GM18951 (cell line): ENCODE data around the gene DGCR6.
"Not testable (repeated sequence)": the region's sequence is repeated elsewhere in the genome, so short reads cannot be mapped to it uniquely, and the experiment has no call there.

Source experiments
- POLR2A ChIP-seq: IDR thresholded peaks from 4 replicates; pipeline ENCODE4 v1.6.1; 2011; ENCODE audit warnings: mild to moderate bottlenecking; ENCODE audit not compliant: insufficient read length, insufficient read depth; ENCODE audit errors: extremely low read depth
- in situ Hi-C: fragments of 300-500 bp; cut with MboI; formaldehyde crosslinking; loops from one replicate; pipeline ENCODE4 v1.12.0; 2022; ENCODE audit warnings: low sequenced_read_pairs, mixed read lengths, inconsistent platforms; ENCODE audit not compliant: unreplicated experiment

Gene DGCR6

DNA sequence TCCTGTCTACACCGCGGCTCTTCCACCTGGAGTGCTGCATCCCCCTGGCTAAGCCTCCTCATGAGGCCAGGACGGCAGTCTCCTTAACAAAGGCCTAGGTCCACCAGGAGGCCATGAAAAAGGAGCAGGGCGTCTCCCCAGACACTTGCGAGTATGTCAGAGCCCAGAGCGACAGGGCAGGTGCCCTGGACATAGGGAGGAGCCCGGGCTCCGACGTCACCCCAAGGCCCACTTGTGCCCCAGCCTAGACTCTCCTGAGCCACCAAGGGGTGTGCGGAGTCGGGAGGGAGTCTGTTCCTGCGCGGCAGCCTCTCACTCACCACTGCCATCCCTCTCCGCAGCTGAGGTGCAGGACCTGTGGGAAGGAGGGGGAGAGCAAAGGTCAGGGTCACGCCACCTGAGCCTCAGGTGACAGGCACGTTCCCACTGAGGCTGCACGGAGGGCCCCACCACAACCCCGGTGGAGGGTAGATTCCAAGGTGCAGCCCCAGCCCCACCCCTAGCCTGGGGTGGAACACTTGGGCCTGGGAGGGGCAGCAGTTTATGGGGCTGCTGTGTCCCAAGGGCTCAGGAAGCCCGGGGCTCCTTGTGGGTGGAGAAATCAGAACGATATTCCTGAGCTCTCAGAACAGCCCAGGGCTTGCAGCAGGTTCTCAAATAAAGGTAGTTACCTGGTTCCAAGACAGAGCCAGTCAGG is 19.4 kb downstream of the DGCR6 start:
- TF ChIP-seq POLR2A: no peak
- in situ Hi-C loops: no loop called here

DNA sequence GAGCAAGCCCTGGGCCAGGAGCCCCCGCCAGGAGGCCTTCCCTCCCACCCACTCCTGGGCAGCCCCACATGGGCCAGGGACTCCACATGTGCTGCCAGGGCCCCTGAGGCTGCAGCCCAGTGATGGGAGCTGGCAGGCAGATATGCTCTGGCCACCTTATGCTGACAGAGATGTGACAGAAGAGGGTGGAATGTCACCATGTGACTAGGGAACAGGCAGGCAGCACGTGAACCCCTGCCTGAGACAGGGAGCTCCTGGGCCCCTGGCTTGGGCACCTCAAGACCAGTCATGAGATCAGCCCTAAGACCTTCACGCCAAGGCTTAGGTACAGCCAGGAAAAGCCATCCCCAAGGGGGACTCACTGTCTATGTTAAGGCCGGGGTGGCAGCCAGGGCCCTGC is 20.9 kb downstream of the DGCR6 start:
- in situ Hi-C loops: no loop called here
- TF ChIP-seq POLR2A: no peak

DNA sequence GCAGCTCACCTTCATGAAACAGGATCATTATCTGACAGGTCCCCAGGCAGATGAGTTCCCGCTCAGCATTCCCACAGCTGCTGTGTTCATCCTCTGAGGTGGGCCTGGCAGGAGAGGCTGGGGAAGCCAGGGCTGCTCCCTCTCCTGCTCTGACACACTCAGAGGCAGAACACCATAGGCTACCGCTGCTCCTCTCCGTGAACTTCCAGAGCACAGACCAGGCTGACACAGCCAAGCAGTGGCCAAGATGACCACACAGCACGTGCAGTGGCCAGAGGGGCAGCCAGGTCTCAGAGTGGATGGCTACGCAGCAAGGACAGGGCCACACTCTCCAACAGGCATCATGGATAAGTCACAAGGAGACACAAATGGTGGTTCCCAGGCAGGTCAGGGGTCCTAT is 21.5 kb downstream of the DGCR6 start:
- in situ Hi-C loops: no loop called here
- no peak for TF ChIP-seq POLR2A

DNA sequence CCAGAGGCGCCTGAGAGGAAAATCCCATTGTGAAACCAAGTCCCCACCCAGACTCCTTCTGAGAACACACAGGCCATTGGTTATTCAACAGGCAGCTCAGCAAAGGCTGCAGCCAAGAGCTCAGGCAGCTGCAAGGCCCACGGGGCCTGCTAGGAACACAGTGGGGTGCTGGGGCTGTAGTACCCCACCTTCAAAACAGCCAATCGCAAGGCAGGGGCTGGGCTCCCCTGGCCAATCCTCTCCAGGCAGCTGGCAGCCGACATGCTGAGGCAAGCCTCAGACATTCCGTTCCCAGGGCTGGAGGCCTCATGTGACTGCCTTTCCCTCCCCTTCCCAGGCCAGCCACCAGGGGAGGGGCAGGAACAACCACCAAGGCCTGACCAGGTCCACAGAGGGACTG is 23.3 kb downstream of the DGCR6 start:
- TF ChIP-seq POLR2A: no peak
- in situ Hi-C loops: no loop called here

DNA sequence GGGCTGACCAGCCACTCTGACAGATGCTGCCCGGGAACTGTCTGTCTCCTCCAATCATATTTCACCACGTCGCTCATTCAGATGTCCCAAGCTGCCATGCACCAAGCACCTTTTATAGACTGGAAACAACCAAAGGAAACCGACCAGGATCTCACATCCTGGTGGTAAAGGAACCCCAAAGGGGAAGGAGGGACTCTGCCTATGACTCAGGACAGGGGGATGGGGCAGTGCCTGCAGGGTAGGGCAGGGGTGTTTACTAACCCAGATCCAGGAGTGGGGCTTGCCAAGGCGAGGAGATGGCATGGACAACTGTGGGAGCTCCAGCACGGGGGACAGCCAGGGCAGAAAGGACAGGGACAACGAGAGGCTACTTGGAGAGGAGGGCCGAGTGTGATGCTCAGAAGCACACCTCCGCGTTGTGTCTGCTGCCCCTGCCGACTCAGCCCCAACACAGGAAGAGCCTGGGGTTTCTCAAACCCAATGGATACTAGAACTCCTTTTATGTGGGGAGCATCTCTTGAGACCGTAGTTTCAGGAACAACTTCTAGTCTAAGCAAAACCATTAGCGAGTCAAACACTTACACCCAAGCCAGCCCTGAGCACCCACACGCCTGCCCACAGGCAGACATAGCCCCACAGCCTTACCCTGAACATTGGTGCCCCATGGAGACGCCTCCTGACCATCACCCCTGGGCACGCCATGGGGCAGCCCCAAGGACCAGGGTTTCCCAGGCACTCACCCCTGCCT is 26.0 kb downstream of the DGCR6 start:
- in situ Hi-C loops: no loop called here

DNA sequence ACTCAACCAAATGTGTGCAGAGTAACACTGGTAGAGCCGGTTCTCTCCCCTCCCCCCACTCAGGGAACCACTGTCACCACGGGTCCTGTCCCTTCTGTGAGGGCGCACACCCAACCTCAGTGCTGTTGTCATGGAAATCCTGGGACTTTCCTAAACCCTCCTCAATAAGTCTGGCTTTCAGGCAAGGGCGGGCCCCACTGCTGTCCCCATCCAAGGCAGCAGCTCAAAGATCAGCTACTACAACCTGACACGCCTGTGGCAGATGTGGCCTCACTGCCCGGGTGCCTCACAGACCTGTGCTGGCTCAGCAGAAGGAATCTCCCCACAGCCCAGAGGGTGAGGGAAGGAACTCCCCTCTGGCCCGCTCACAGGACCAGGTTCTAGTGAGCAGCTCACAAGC is 27.8 kb downstream of the DGCR6 start:
- in situ Hi-C loops: no loop called here
- no peak for TF ChIP-seq POLR2A

More for the DNA sequence above, 26.0 kb downstream of the DGCR6 start:
- TF ChIP-seq POLR2A: no peak

DNA sequence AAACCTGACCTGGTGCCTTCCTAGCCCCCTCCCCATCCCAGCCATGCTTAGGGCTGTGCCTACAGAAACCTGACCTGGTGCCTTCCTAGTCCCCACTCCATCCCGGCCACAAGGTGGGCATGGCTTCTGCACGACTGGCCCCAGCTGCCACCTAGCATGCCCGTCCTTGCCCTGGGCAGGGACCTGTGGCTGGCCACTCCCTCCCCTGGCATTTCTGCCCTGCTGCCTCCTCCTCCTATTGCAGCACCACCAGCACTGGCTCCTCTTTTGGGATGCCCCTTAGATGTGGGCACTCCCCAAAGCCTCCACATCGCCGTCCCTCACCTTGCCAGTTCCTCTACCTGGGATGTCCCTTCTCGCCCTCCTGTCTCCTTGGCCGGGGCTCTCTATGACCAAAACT is 28.6 kb downstream of the DGCR6 start:
- in situ Hi-C loops: not testable (repeated sequence)

DNA sequence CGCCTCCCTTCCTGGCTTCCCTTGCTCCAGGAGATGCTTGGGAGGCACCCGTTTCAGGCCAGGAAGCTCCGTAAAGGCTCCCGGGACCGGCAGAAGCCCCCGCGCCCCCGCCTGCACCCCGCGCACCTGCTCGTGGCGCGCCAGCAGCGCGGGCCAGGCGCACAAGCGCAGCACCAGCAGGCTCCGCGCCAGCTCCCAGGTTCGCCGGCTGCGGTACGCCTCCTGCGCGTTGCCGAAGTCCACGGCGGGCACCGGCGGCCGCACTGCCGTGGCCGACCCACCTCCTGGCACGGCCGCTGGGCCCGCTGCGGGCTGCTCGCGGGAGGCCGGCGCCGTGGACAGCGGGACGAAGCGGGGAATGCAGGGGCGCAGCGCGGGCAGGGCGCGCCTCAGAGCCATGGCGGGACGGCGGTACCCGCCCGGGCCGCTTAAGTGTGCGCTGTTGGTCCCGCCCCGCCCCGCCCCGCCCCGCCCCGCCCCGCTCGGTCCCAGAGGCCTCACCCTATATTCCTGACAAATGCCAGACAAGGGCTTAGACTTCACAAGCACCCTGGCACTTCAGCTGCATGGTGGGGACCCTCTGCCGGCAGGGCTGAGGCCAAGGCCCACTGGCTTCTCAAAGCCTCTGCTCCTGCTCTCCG is 29.9 kb downstream of the DGCR6 start, which contains the start of gene PRODH:
PRODH (minus strand) TSS at position 405 of the 641 bp plus-strand sequence; CDS start at position 399, 6 bp downstream.
- no peak for TF ChIP-seq POLR2A
- in situ Hi-C loops: no loop called here

DNA sequence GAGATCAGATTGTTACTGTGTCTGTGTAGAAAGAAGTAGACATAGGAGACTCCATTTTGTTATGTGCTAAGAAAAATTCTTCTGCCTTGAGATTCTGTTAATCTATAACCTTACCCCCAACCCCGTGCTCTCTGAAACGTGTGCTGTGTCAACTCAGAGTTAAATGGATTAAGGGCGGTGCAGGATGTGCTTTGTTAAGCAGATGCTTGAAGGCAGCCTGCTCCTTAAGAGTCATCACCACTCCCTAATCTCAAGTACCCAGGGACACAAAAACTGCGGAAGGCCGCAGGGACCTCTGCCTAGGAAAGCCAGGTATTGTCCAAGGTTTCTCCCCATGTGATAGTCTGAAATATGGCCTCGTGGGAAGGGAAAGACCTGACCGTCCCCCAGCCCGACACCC is 32.6 kb downstream of the DGCR6 start:
- in situ Hi-C loops: not testable (repeated sequence)

DNA sequence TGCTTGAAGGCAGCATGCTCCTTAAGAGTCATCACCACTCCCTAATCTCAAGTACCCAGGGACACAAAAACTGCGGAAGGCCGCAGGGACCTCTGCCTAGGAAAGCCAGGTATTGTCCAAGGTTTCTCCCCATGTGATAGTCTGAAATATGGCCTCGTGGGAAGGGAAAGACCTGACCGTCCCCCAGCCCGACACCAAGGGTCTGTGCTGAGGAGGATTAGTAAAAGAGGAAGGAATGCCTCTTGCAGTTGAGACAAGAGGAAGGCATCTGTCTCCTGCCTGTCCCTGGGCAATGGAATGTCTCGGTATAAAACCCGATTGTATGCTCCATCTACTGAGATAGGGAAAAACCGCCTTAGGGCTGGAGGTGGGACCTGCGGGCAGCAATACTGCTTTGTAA is 41.0 kb downstream of the DGCR6 start:
- in situ Hi-C loops: not testable (repeated sequence)

DNA sequence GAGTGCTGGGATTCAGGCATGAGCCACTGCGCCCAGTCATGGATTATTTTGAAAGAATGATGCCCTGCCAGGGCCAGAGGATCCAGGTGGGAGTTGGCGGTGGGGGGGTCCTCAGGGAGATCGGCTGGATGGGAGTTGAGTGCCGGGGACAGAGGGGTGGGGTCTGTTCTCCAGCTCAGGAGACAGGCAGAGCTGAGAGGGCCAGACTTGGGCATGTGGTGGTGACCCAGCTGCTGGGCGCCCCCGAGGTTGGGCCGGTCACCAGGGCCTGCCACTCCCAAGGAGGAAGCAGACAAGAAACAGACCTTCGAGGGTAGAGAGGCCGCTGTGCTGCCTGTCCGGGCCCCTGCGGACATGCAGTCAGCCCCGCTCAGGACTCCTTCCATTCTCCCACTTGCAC is 41.8 kb downstream of the DGCR6 start:
- no peak for TF ChIP-seq POLR2A
- in situ Hi-C loops: no loop called here

DNA sequence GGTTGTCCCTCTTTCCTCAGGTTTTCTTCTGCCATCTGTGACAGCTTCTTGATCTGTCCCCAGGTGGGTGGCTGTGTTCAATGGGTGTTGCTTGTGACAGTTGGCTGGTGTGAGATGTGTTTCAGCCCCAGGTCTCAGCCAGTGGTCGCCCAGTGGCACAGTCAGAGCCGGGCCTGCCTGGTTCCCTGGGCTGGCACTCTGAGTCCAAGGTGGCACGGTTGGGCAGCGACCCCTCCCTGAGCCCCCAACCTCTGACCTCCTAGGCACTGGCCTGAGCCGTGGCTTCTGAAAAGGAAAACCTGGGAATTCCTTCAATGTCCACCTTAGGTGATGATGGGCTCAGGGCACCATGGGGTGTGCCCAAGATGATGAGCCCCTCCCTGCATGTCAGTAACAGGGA is 44.0 kb downstream of the DGCR6 start:
- TF ChIP-seq POLR2A: no peak

DNA sequence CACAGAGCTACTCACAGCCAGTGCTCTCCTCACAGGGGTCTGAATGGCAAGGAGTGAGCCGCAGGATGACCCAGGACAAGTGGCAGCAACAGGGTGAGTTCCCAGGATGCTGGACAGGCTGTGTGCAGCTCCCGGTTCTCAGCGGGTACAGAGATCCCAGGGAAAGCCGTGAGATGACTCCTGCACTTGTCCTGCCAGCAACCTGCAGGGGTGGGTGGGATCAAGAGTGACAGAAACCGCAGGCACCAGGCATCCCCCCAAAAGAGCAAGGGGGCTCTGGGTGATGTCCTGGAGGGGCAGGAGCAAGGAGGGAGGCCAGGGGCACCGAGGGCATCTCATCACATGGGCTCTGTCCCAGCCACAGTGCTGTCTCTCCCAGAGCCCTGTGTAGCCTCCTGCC is 45.9 kb downstream of the DGCR6 start:
- in situ Hi-C loops: no loop called here
- TF ChIP-seq POLR2A: no peak

More for the DNA sequence above, 44.0 kb downstream of the DGCR6 start:
- in situ Hi-C loops: no loop called here

DNA sequence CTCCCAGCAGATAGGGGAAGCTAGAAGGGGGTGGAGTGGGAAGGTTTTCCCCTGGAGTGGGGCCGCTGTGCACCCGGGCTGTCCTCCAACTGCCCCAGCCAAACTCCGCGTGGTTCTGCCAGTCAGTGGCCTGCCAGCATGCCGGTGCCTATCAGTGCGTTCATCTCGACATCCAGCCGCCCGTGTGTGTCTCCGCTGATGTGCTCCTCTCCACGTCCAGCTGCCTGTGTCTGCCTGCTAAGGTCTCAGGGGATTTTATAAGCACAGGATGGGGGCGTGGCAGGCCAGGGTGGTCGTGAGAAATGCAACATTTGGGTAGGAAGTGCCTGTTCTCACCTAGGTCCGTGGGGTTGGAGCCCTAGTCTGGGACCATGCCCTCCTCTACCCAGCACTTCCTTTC is 47.0 kb downstream of the DGCR6 start:
- in situ Hi-C loops: not testable (repeated sequence)

DNA sequence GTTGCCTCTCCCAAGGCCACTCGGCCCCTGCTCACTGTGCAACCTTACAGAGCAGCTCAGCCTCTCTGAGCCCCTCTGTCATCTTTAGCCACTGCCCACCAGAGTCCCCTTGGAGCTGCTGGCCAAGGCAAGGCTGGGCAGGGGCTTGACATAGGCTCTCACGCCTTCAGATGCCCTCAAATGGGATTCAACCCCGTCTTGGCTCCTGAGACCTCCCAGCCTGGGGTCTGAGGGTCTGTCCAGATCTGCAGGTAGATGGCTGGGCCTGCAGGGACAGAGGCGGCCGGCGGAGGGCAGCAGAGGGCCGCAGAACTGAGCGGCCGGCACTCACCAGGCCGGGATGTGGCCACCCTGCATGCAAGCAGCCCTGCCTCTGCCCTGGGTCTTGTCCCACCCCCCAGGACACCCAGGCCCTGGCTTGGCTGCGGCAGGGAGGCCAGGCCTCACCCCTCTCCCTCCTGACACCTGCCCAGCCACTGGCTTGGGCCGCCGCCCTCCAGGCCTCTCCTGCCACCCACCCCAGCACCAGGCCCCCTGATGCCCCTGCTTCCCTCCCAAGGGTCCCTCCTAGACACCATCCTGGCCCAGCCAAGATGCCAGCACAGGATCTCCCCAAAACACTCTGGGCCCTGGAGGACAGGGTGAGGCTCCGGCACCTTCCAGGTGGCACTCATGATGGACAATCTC is 48.3 kb downstream of the DGCR6 start:
- in situ Hi-C loops: not testable (repeated sequence)
